Inferior parietal cortex (tissue), 1 donor: ENCODE measurements around the gene ADRA2C.

Experiments
- DNase-seq: peaks from one replicate; pipeline ENCODE4 v3.0.0-alpha.2; 2016; ENCODE audit errors: extremely low spot score

ADRA2C gene

GRCh38 chr4:3760346-3760745, 5.8 kb upstream of the ADRA2C start:
- DNase-seq = no peak

- no peak for DNase-seq
Measured at GRCh38 chr4:3760841-3761240, 5.3 kb upstream of the ADRA2C start.

- no peak for DNase-seq
Measured at GRCh38 chr4:3762264-3762663, 3.9 kb upstream of the ADRA2C start.

GRCh38 chr4:3762753-3763549, 3.2 kb upstream of the ADRA2C start:
- DNase-seq = no peak

- DNase-seq = peak; percentile 57
Measured at GRCh38 chr4:3765271-3766035, 732 bp upstream of the ADRA2C start.

GRCh38 chr4:3766785-3767569, 792 bp downstream of the ADRA2C start:
- DNase-seq = no peak

GRCh38 chr4:3767570-3768288, 1.5 kb downstream of the ADRA2C start:
- DNase-seq = no peak

- no peak for DNase-seq
Measured at GRCh38 chr4:3768842-3769641, 2.9 kb downstream of the ADRA2C start.

GRCh38 chr4:3769642-3770184, 3.5 kb downstream of the ADRA2C start:
- DNase-seq = no peak

GRCh38 chr4:3770323-3771163, 4.4 kb downstream of the ADRA2C start:
- DNase-seq = no peak

- DNase-seq = no peak
Measured at GRCh38 chr4:3771164-3771809, 5.1 kb downstream of the ADRA2C start.

- no peak for DNase-seq
Measured at GRCh38 chr4:3771939-3772495, 5.8 kb downstream of the ADRA2C start.

- no peak for DNase-seq
Measured at GRCh38 chr4:3772632-3773031, 6.4 kb downstream of the ADRA2C start.

- no peak for DNase-seq
Measured at GRCh38 chr4:3773552-3774001, 7.4 kb downstream of the ADRA2C start.

- no peak for DNase-seq
Measured at GRCh38 chr4:3774253-3774883, 8.2 kb downstream of the ADRA2C start.

GRCh38 chr4:3775005-3775404, 8.8 kb downstream of the ADRA2C start:
- no peak for DNase-seq

- no peak for DNase-seq
Measured at GRCh38 chr4:3775576-3775975, 9.4 kb downstream of the ADRA2C start.
